ENCODE measurements around the gene TEX2. TPM values are rescaled to one million over a fixed set of nuclear protein-coding genes. Genes with fewer than 3 reads are reported as not detected.

TEX2 gene
- total and polyA plus RNA-seq, 2 experiments from 2014 or later: 27.9 to 37.7 TPM

DNA sequence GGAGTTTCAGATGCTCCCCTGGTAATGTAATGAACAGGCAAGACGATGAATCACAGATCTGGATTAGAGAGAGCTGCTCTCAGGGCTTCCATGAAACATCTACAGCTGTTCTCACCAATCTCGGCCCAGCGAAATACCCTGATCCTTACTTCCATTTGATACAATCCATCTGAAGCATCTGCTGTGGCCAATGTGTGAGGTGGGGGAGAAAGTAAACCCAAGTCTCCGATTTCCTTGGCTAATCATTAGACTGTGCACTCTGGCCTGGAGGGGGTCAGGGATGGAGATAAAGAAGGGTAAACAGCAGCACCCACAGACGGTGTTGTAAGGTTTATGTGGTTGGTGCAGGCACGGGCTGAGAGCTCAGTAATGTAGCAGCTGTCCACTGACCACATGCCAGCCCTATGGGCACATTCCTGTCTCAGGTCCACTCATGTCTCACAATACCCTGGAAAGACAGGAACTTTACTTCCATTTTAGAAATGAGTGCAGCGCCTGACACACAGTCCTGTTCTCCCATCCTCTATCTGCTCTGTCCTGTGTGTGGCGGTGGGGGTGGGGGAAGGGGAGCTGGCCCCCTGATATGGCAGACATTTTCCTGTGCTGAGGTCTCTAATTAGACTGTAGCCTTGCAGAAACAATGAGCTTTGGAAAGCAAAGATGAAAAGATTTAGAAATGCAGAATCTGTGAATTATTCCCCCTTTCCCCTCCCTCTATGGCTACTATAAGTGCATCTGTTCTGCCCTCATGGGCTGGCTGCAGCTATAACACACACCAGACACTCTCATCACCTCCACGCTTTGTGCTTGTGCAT, 84.8 kb downstream of the TEX2 start:
- no peak overlapping the region for H2AFZ ChIP-seq
- H3K9me3 ChIP-seq (ENCODE audit: low read depth): no peaks in the 10 kb centered on the region
- H3K4me3 ChIP-seq: no peak overlapping the region
- H3K27me3 ChIP-seq: no peaks in the 10 kb centered on the region
- no peaks in the 10 kb centered on the region for H4K20me1 ChIP-seq (ENCODE audit: insufficient read depth, poor library complexity, severe bottlenecking)
- peaks cover 19% of the 10 kb centered on the region for H3K4me1 ChIP-seq (ENCODE audit: insufficient read depth)
- no peaks in the 10 kb centered on the region for H3K36me3 ChIP-seq (replicated peaks; ENCODE audit: insufficient read depth, low read depth)
- WGBS (ENCODE audit: low lambda C conversion rate, missing lambda C conversion rate): 44% methylated on average over 9 of the region's 9 CpGs
- peak overlapping the region; percentile 31 for H3K27ac ChIP-seq
- no peaks in the 10 kb centered on the region for H3K79me2 ChIP-seq
- peak overlapping the region; percentile 35 for H3K4me2 ChIP-seq
- TF ChIP-seq, protein P1, sequence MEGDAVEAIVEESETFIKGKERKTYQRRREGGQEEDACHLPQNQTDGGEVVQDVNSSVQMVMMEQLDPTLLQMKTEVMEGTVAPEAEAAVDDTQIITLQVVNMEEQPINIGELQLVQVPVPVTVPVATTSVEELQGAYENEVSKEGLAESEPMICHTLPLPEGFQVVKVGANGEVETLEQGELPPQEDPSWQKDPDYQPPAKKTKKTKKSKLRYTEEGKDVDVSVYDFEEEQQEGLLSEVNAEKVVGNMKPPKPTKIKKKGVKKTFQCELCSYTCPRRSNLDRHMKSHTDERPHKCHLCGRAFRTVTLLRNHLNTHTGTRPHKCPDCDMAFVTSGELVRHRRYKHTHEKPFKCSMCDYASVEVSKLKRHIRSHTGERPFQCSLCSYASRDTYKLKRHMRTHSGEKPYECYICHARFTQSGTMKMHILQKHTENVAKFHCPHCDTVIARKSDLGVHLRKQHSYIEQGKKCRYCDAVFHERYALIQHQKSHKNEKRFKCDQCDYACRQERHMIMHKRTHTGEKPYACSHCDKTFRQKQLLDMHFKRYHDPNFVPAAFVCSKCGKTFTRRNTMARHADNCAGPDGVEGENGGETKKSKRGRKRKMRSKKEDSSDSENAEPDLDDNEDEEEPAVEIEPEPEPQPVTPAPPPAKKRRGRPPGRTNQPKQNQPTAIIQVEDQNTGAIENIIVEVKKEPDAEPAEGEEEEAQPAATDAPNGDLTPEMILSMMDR (IDR thresholded peaks at IDR 0.05; ENCODE audit: poor library complexity): no peak
- TF ChIP-seq EZH2phosphoT487 (IDR thresholded peaks at IDR 0.05; ENCODE audit: low read depth, severe bottlenecking, unreplicated experiment) (no peak), EZH2 (IDR thresholded peaks at IDR 0.05; ENCODE audit: borderline replicate concordance) (no peak)
- DNase-seq (ENCODE audit: low spot score): peak; percentile 41
- no peaks in the 10 kb centered on the region for H3K9me2 ChIP-seq (replicated peaks; ENCODE audit: insufficient read depth)

GRCh38 chr17:64177311-64178010, 85.6 kb downstream of the TEX2 start:
- no peak overlapping the region for H3K4me3 ChIP-seq
- H3K27me3 ChIP-seq: no peaks in the 10 kb centered on the region
- no peak overlapping the region for H3K4me2 ChIP-seq
- DNase-seq (ENCODE audit: low spot score): no peak
- H3K27ac ChIP-seq: peak overlapping the region; percentile 31
- no peaks in the 10 kb centered on the region for H3K79me2 ChIP-seq
- TF ChIP-seq EZH2phosphoT487 (IDR thresholded peaks at IDR 0.05; ENCODE audit: low read depth, severe bottlenecking, unreplicated experiment): no peak
- TF ChIP-seq, protein P1 (IDR thresholded peaks at IDR 0.05; ENCODE audit: poor library complexity): no peak
- TF ChIP-seq EZH2 (IDR thresholded peaks at IDR 0.05; ENCODE audit: borderline replicate concordance): no peak
- H3K9me3 ChIP-seq (ENCODE audit: low read depth): no peaks in the 10 kb centered on the region
- peaks cover 19% of the 10 kb centered on the region for H3K4me1 ChIP-seq (ENCODE audit: insufficient read depth)
- no peak overlapping the region for H2AFZ ChIP-seq
- WGBS (ENCODE audit: low lambda C conversion rate, missing lambda C conversion rate): 70% methylated on average over 7 of the region's 7 CpGs
- H4K20me1 ChIP-seq (ENCODE audit: insufficient read depth, poor library complexity, severe bottlenecking): no peaks in the 10 kb centered on the region
- no peaks in the 10 kb centered on the region for H3K36me3 ChIP-seq (replicated peaks; ENCODE audit: insufficient read depth, low read depth)
- no peaks in the 10 kb centered on the region for H3K9me2 ChIP-seq (replicated peaks; ENCODE audit: insufficient read depth)

DNA sequence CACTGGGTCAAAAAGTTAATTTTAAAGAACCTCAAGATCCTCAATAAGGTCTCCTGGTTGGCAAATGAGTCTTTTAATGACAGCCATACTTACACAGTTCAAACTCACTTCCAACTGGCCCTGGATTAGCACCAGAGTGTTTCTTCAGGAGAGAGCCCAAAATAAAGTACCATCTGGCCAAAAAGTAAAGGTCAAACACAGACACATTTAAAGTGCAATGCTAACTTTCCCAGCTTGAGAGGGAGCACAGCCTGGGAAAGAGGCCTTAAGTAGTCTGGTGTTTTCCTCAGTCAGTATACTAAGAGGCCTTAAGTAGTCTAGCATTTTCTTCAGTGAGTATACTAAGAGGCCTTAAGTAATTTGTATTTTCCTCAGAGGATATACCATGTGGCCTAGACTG, 86.5 kb downstream of the TEX2 start:
- no peak overlapping the region for H3K4me2 ChIP-seq
- H3K4me1 ChIP-seq (ENCODE audit: insufficient read depth): peaks cover 19% of the 10 kb centered on the region
- no peak overlapping the region for H2AFZ ChIP-seq
- H3K79me2 ChIP-seq: no peaks in the 10 kb centered on the region
- H3K4me3 ChIP-seq: no peak overlapping the region
- TF ChIP-seq EZH2 (IDR thresholded peaks at IDR 0.05; ENCODE audit: borderline replicate concordance): no peak
- TF ChIP-seq, protein P1 (IDR thresholded peaks at IDR 0.05; ENCODE audit: poor library complexity): no peak
- TF ChIP-seq EZH2phosphoT487 (IDR thresholded peaks at IDR 0.05; ENCODE audit: low read depth, severe bottlenecking, unreplicated experiment): no peak
- H3K9me3 ChIP-seq (ENCODE audit: low read depth): no peaks in the 10 kb centered on the region
- no peak overlapping the region for H3K27ac ChIP-seq
- no peaks in the 10 kb centered on the region for H4K20me1 ChIP-seq (ENCODE audit: insufficient read depth, poor library complexity, severe bottlenecking)
- no peaks in the 10 kb centered on the region for H3K9me2 ChIP-seq (replicated peaks; ENCODE audit: insufficient read depth)
- H3K27me3 ChIP-seq: no peaks in the 10 kb centered on the region
- DNase-seq (ENCODE audit: low spot score): no peak
- H3K36me3 ChIP-seq (replicated peaks; ENCODE audit: insufficient read depth, low read depth): no peaks in the 10 kb centered on the region
